Karpas-422 (cell line): ENCODE measurements around the gene RGPD4. TPM values are rescaled to one million over a fixed set of nuclear protein-coding genes. Genes with fewer than 3 reads are reported as not detected.

Experiments used
- DNase-seq: peaks from one replicate; pipeline ENCODE4 v3.0.0-alpha.2; 2015
- H2AFZ ChIP-seq: fragments of 200-600 bp; sonication (generic); 2 replicates; pipeline ENCODE4 v1.6.1; 2014; ENCODE audit warnings: antibody characterized with exemption, low read length, mixed read lengths
- H3K27ac ChIP-seq: fragments of 200-600 bp; sonication (generic); 2 replicates; pipeline ENCODE4 v1.5.1; 2014; ENCODE audit warnings: mild to moderate bottlenecking, low read length, moderate library complexity
- H3K27me3 ChIP-seq: fragments of 200-600 bp; sonication (generic); 2 replicates; pipeline ENCODE4 v1.6.1; 2014; ENCODE audit warnings: low read length, mixed read lengths
- H3K36me3 ChIP-seq: fragments of 200-600 bp; sonication (generic); 2 replicates; pipeline ENCODE4 v1.6.1; 2014; ENCODE audit warnings: low read length, mixed read lengths; ENCODE audit not compliant: insufficient read depth
- H3K4me1 ChIP-seq: fragments of 200-600 bp; sonication (generic); 2 replicates; pipeline ENCODE4 v1.6.1; 2014; ENCODE audit warnings: mild to moderate bottlenecking, low read length, mixed read lengths
- H3K4me2 ChIP-seq: fragments of 200-600 bp; sonication (generic); 2 replicates; pipeline ENCODE4 v1.6.1; 2014; ENCODE audit warnings: low read length, low read depth, mild to moderate bottlenecking; ENCODE audit not compliant: poor library complexity, severe bottlenecking
- H3K4me3 ChIP-seq: fragments of 200-600 bp; sonication (generic); 2 replicates; pipeline ENCODE4 v1.5.1; 2014; ENCODE audit warnings: mild to moderate bottlenecking, antibody characterized with exemption, low read length, mixed read lengths
- H3K79me2 ChIP-seq: fragments of 200-600 bp; sonication (generic); 2 replicates; pipeline ENCODE4 v1.6.1; 2014; ENCODE audit warnings: mild to moderate bottlenecking, low read length, mixed read lengths
- H3K9ac ChIP-seq: fragments of 200-600 bp; sonication (generic); 2 replicates; pipeline ENCODE4 v1.6.0; 2014; ENCODE audit warnings: low read length
- H3K9me2 ChIP-seq: fragments of 200-600 bp; sonication (generic), shearing (Covaris generic); replicated peaks from 2 replicates; pipeline ENCODE4 v1.6.0; 2014; ENCODE audit warnings: mild to moderate bottlenecking, low read length, moderate library complexity; ENCODE audit not compliant: insufficient read depth
- H3K9me3 ChIP-seq: fragments of 300-700, 200-600 bp; sonication (generic); 2 replicates; pipeline ENCODE4 v1.6.1; 2014; ENCODE audit warnings: low read length, mixed read lengths
- H4K20me1 ChIP-seq: fragments of 200-600 bp; sonication (generic); 2 replicates; pipeline ENCODE4 v1.6.1; 2014; ENCODE audit warnings: mild to moderate bottlenecking, antibody characterized with exemption, low read length, low read depth; ENCODE audit not compliant: insufficient read depth
- total RNA-seq: library from RNA; depleted of rRNA; stranded (reverse); fragments of >200 nt; shearing (Covaris generic); gene quantifications from 2 replicates; pipeline ENCODE4 v1.2.3, GENCODE V29; 2014; ENCODE audit warnings: low replicate concordance

RGPD4 gene
- total RNA-seq, 1 experiment from 2014 or later: not detected

DNA sequence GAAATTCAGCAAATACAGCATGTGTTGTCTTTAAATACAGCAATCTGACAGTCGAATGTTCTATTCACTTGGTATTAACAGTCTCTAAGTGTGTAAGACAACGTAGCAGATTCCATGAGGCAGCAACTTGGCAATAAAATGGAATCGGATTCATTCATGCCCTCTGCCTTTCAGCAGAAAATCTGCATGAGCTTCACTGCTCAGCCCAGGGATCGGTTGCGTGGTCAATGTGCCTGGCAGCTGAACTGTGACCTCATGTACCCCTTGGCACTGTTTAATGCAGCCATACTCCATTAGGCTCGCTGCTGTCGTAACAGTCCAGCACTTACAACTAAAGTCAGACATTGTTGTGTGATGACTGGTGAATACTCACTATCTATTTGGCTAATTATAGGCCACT is 17.7 kb upstream of the RGPD4 start:
- H4K20me1 ChIP-seq: no peaks in the 10 kb centered on the region
- no peaks in the 10 kb centered on the region for H3K79me2 ChIP-seq
- H3K4me1 ChIP-seq: peaks cover 24% of the 10 kb centered on the region
- H3K27ac ChIP-seq: no peak overlapping the region
- H3K9me2 ChIP-seq: no peaks in the 10 kb centered on the region
- H3K4me3 ChIP-seq: no peak overlapping the region
- H3K9me3 ChIP-seq: no peaks in the 10 kb centered on the region
- H3K36me3 ChIP-seq: no peaks in the 10 kb centered on the region
- no peak overlapping the region for H3K4me2 ChIP-seq
- no peak for DNase-seq
- H2AFZ ChIP-seq: no peak overlapping the region
- H3K9ac ChIP-seq: no peak overlapping the region
- no peaks in the 10 kb centered on the region for H3K27me3 ChIP-seq

- Histone ChIP-seq H4K20me1 (no peaks in the 10 kb centered on the region), H3K4me3 (no peak overlapping the region), H3K9ac (no peak overlapping the region), H3K27me3 (peaks cover under 1% of the 10 kb centered on the region; the same call in 1 of the 2 replicates), H2AFZ (no peak overlapping the region), H3K79me2 (no peaks in the 10 kb centered on the region), H3K9me3 (no peaks in the 10 kb centered on the region), H3K27ac (no peak overlapping the region), H3K4me1 (peaks cover 24% of the 10 kb centered on the region), H3K4me2 (no peak overlapping the region), H3K9me2 (no peaks in the 10 kb centered on the region), H3K36me3 (no peaks in the 10 kb centered on the region)
- DNase-seq: no peak
Measured at GRCh38 chr2:107809835-107810234, 16.9 kb upstream of the RGPD4 start.

DNA sequence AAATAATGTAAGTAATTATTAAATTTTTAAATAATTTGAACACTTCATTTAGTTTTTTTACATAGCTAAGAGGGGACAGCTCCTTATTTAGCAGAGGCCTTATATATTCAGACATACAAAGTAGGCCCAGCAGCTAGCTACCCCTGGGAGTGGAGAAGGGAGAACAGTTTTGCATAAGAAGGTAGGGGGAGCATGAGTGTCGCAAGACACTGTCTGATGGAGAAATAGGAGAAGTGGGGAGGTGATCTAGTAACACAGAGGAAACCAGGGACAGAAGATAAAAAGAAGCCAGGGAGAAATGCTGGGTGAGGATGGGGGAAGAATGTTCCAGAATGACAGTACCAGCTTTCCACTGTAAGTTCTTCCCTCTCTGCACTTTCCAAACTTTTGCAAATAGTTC is 16.0 kb upstream of the RGPD4 start:
- peaks cover 3% of the 10 kb centered on the region; the same call in 1 of the 2 replicates for H3K27me3 ChIP-seq
- H3K79me2 ChIP-seq: no peaks in the 10 kb centered on the region
- no peaks in the 10 kb centered on the region for H3K9me3 ChIP-seq
- H3K27ac ChIP-seq: no peak overlapping the region
- H3K4me3 ChIP-seq: no peak overlapping the region
- H4K20me1 ChIP-seq: no peaks in the 10 kb centered on the region
- H3K36me3 ChIP-seq: no peaks in the 10 kb centered on the region
- DNase-seq: peak; percentile 81
- H3K4me1 ChIP-seq: peaks cover 24% of the 10 kb centered on the region
- H3K4me2 ChIP-seq: peak overlapping the region; percentile 42
- H3K9me2 ChIP-seq: no peaks in the 10 kb centered on the region
- no peak overlapping the region for H3K9ac ChIP-seq
- no peak overlapping the region for H2AFZ ChIP-seq

DNA sequence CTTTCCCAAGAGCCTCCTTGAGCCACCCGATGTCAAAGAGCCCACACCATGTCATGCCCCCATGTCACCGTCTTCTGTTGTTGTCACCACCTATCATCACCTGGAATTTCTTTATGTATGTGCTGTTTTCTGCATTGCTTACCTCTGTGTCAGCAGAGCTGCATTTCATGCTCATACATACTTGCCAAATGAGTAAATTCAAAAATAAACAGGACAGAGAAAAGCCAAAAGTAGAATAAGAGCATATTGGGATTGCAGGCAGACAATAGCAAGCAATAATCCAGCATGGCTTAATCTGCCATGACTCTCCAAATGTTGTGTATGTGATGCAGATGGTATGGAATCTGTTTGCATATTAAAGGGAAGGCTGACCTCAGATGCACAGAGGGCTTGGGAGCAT is 15.3 kb upstream of the RGPD4 start:
- Histone ChIP-seq H3K4me3 (no peak overlapping the region), H3K36me3 (no peaks in the 10 kb centered on the region), H3K4me2 (no peak overlapping the region), H2AFZ (no peak overlapping the region), H3K79me2 (no peaks in the 10 kb centered on the region), H3K4me1 (peaks cover 24% of the 10 kb centered on the region), H3K9ac (no peak overlapping the region), H4K20me1 (no peaks in the 10 kb centered on the region), H3K27ac (no peak overlapping the region), H3K9me2 (no peaks in the 10 kb centered on the region), H3K27me3 (peaks cover 3% of the 10 kb centered on the region; the same call in 1 of the 2 replicates), H3K9me3 (no peaks in the 10 kb centered on the region)
- no peak for DNase-seq

DNA sequence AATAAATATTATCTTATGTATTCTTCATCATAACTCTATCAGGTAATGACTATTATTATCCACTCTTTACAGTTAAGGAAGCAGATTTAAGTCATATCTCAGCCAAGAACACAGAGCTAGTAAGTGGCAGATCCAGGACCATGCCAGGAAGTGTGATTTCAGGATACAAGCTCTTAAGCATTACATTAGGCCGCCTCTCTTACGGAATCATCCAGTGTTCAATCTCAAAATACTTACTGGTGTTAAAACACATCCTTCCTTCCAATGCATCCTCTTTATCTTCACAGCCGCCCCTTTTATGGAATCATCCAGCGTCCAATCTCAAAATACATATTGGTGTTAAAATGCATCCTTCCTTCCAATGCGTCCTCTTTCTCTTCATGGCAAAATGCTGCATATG is 14.7 kb upstream of the RGPD4 start:
- Histone ChIP-seq H3K27me3 (peaks cover 3% of the 10 kb centered on the region; the same call in 1 of the 2 replicates), H3K79me2 (no peaks in the 10 kb centered on the region), H2AFZ (no peak overlapping the region), H3K9ac (no peak overlapping the region), H3K9me3 (no peaks in the 10 kb centered on the region), H3K4me2 (no peak overlapping the region), H3K4me3 (no peak overlapping the region), H3K27ac (no peak overlapping the region), H3K4me1 (peaks cover 24% of the 10 kb centered on the region), H3K9me2 (no peaks in the 10 kb centered on the region), H3K36me3 (no peaks in the 10 kb centered on the region), H4K20me1 (no peaks in the 10 kb centered on the region)
- no peak for DNase-seq

DNA sequence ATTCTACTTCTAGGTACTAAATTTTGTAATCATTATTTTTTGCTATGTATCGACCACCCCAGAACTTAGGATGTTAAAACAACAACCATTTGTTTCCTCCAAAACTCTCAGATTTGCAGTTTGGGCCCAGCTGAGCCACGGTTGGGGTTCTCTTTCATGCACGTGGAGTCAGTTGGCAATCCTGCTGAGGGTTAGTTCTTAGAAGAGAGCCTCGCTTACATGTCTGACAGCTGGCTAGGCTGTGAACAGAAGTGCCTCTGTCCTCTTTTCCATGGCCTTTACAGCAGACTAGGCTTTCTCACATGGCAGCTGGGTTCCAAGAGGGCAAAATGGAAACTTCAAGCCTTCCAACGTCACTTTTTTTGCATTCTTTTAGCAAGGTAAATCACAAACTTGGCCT is 9.3 kb upstream of the RGPD4 start:
- Histone ChIP-seq H3K27me3 (peaks cover 3% of the 10 kb centered on the region; the same call in 1 of the 2 replicates), H3K4me3 (no peak overlapping the region), H3K9me2 (no peaks in the 10 kb centered on the region), H3K9ac (no peak overlapping the region), H3K36me3 (no peaks in the 10 kb centered on the region), H3K9me3 (no peaks in the 10 kb centered on the region), H3K4me2 (no peak overlapping the region), H3K79me2 (no peaks in the 10 kb centered on the region), H3K27ac (no peak overlapping the region), H3K4me1 (no peaks in the 10 kb centered on the region), H2AFZ (no peak overlapping the region), H4K20me1 (no peaks in the 10 kb centered on the region)
- DNase-seq: no peak

- Histone ChIP-seq H3K4me2 (no peak overlapping the region), H2AFZ (no peak overlapping the region), H3K27me3 (no peaks in the 10 kb centered on the region), H4K20me1 (no peaks in the 10 kb centered on the region), H3K9me2 (no peaks in the 10 kb centered on the region), H3K79me2 (no peaks in the 10 kb centered on the region), H3K9me3 (no peaks in the 10 kb centered on the region), H3K4me1 (no peaks in the 10 kb centered on the region), H3K4me3 (no peak overlapping the region), H3K27ac (no peak overlapping the region), H3K9ac (no peak overlapping the region), H3K36me3 (no peaks in the 10 kb centered on the region)
- no peak for DNase-seq
Measured at GRCh38 chr2:107822302-107822701, 4.4 kb upstream of the RGPD4 start.

GRCh38 chr2:107824451-107825205 is 2.1 kb upstream of the RGPD4 start:
- Histone ChIP-seq H3K27ac (no peak overlapping the region), H3K79me2 (no peaks in the 10 kb centered on the region), H3K36me3 (no peaks in the 10 kb centered on the region), H3K9me3 (no peaks in the 10 kb centered on the region), H4K20me1 (no peaks in the 10 kb centered on the region), H3K9ac (no peak overlapping the region), H3K27me3 (no peaks in the 10 kb centered on the region), H3K4me1 (no peaks in the 10 kb centered on the region), H3K4me2 (no peak overlapping the region), H3K4me3 (no peak overlapping the region), H2AFZ (no peak overlapping the region), H3K9me2 (no peaks in the 10 kb centered on the region)
- DNase-seq: no peak
